Neural progenitor cell (in vitro differentiated cells): ENCODE data around the gene ZMYM4.

Experiments
- CTCF ChIP-seq: fragments of 200-600 bp; sonication (generic); IDR thresholded peaks from 2 replicates; pipeline ENCODE4 v1.5.1; 2017; ENCODE audit warnings: antibody characterized with exemption, mild to moderate bottlenecking
- EZH2 ChIP-seq: fragments of 200-600 bp; sonication (generic); IDR thresholded peaks from 2 replicates; pipeline ENCODE4 v1.6.1; 2017; ENCODE audit warnings: antibody characterized with exemption, mild to moderate bottlenecking, moderate library complexity
- EZH2phosphoT487 ChIP-seq: fragments of 200-600 bp; sonication (generic); IDR thresholded peaks from 2 replicates; pipeline ENCODE4 v1.6.1; 2017; ENCODE audit warnings: antibody characterized with exemption

GRCh38 chr1:35359995-35360394 lies 91.5 kb downstream of the ZMYM4 start:
- TF ChIP-seq CTCF (no peak), EZH2 (no peak), EZH2phosphoT487 (no peak)
